ENCODE measurements around the gene CD82.
"Not testable (repeated sequence)": the region's sequence is repeated elsewhere in the genome, so short reads cannot be mapped to it uniquely, and the experiment has no call there.

CD82 gene

GRCh38 chr11:44559207-44559939 is 6.1 kb upstream of the CD82 start:
- no peak for TF ChIP-seq ZFX (IDR thresholded peaks at IDR 0.05)
- H3K27ac ChIP-seq = no peak overlapping the region

GRCh38 chr11:44559940-44560300 is 5.5 kb upstream of the CD82 start:
- not testable (repeated sequence) for H3K27ac ChIP-seq

GRCh38 chr11:44561275-44561805 is 4.1 kb upstream of the CD82 start:
- no peak overlapping the region for H3K27ac ChIP-seq
- TF ChIP-seq CTCF (conservative IDR thresholded peaks at IDR 0.05) = no peak
- TF ChIP-seq ZFX (IDR thresholded peaks at IDR 0.05) = no peak

- H3K27ac ChIP-seq = no peak overlapping the region
- TF ChIP-seq ZFX (IDR thresholded peaks at IDR 0.05) (no peak), CTCF (conservative IDR thresholded peaks at IDR 0.05) (no peak)
These were observed 3.3 kb upstream of the CD82 start for GRCh38 chr11:44561964-44562734.

GRCh38 chr11:44562845-44563460 is 2.5 kb upstream of the CD82 start:
- TF ChIP-seq CTCF (conservative IDR thresholded peaks at IDR 0.05) (no peak), ZFX (IDR thresholded peaks at IDR 0.05) (no peak)
- H3K27ac ChIP-seq = no peak overlapping the region

- TF ChIP-seq CTCF (conservative IDR thresholded peaks at IDR 0.05) = no peak
- TF ChIP-seq ZFX (IDR thresholded peaks at IDR 0.05) = no peak
- H3K27ac ChIP-seq = no peak overlapping the region
These were observed 1.8 kb upstream of the CD82 start for GRCh38 chr11:44563711-44564110.

GRCh38 chr11:44564166-44564565 is 1.3 kb upstream of the CD82 start:
- TF ChIP-seq CTCF (conservative IDR thresholded peaks at IDR 0.05) = no peak
- TF ChIP-seq ZFX (IDR thresholded peaks at IDR 0.05) = no peak

GRCh38 chr11:44564670-44565210 is 723 bp upstream of the CD82 start:
- peak overlapping the region; percentile 85 for H3K27ac ChIP-seq

More at GRCh38 chr11:44564166-44564565, 1.3 kb upstream of the CD82 start:
- H3K27ac ChIP-seq = peak overlapping the region; percentile 85

More at GRCh38 chr11:44564670-44565210, 723 bp upstream of the CD82 start:
- TF ChIP-seq ZFX (IDR thresholded peaks at IDR 0.05) (no peak), CTCF (conservative IDR thresholded peaks at IDR 0.05) (no peak)
